ENCODE results near the gene FHDC1. TPM values are rescaled to one million over a fixed set of nuclear protein-coding genes. Genes with fewer than 3 reads are reported as not detected.

FHDC1 gene
- total RNA-seq, 2 donors from 2014 or later = 0.99 to 3.9 TPM

GRCh38 chr4:153026591-153027346 lies 90.6 kb downstream of the FHDC1 start:
- DNase-seq = no peak
- Histone ChIP-seq H3K4me1 (no peaks in the 10 kb centered on the region), H3K9me3 (no peaks in the 10 kb centered on the region), H3K36me3 (replicated peaks in 1 of 2; ENCODE audit: insufficient read depth in 1 of 2, low read depth in 2 of 2) (no peaks in the 10 kb centered on the region), H3K27me3 (no peaks in the 10 kb centered on the region), H3K27ac (no peak overlapping the region), H3K4me3 (no peak overlapping the region)
- no peak for TF ChIP-seq POLR2A (IDR thresholded peaks at IDR 0.05)
- TF ChIP-seq CTCF (IDR thresholded peaks at IDR 0.05) = peak in 1 of 7 experiments; percentile 8
- intact Hi-C loops (cut with DNase I) = no loop called here
- 80 to 83% methylated on average over 10 of the region's 10 CpGs for WGBS, 2 donors
- ATAC-seq = no peak

GRCh38 chr4:153027866-153028265 lies 91.7 kb downstream of the FHDC1 start:
- Histone ChIP-seq H3K27me3 (no peaks in the 10 kb centered on the region), H3K4me1 (no peaks in the 10 kb centered on the region), H3K9me3 (no peaks in the 10 kb centered on the region), H3K27ac (no peak overlapping the region), H3K4me3 (no peak overlapping the region), H3K36me3 (replicated peaks in 1 of 2; ENCODE audit: insufficient read depth in 1 of 2, low read depth in 2 of 2) (no peaks in the 10 kb centered on the region)
- WGBS, 2 donors = 53 to 69% methylated on average over 3 of the region's 3 CpGs
- no peak for TF ChIP-seq POLR2A (IDR thresholded peaks at IDR 0.05)
- no peak for TF ChIP-seq CTCF (IDR thresholded peaks at IDR 0.05)
- intact Hi-C loops (cut with DNase I) = no loop called here
- DNase-seq (no peak), ATAC-seq (no peak)

GRCh38 chr4:153028535-153028934 lies 92.4 kb downstream of the FHDC1 start:
- no peak for ATAC-seq

More at GRCh38 chr4:153028535-153028934, 92.4 kb downstream of the FHDC1 start:
- Histone ChIP-seq H3K36me3 (replicated peaks in 1 of 2; ENCODE audit: insufficient read depth in 1 of 2, low read depth in 2 of 2) (no peaks in the 10 kb centered on the region), H3K4me3 (no peak overlapping the region), H3K27me3 (no peaks in the 10 kb centered on the region), H3K9me3 (no peaks in the 10 kb centered on the region), H3K27ac (no peak overlapping the region), H3K4me1 (no peaks in the 10 kb centered on the region)
- no peak for DNase-seq
- 63 to 81% methylated on average over 1 of the region's 1 CpG for WGBS, 2 donors
- TF ChIP-seq POLR2A (IDR thresholded peaks at IDR 0.05) (no peak), CTCF (IDR thresholded peaks at IDR 0.05) (no peak)
- intact Hi-C loops (cut with DNase I) = no loop called here

Other genes with a start within 250 kb of the FHDC1 start
- 1 to 10 TPM in 1 of 2 donors, under 1 TPM in 1; 0.78 to 3.0 TPM for gene TIGD4, start 156.6 kb upstream of the FHDC1 start, total RNA-seq
- 10 to 100 TPM; 13.8 to 17.4 TPM for gene ARFIP1, start 156.4 kb upstream of the FHDC1 start, total RNA-seq

Measured in body of pancreas (tissue), 4 donors.